Smooth muscle cell of the pulmonary artery (primary cell): ENCODE data around the gene SULT1B1. TPM values are rescaled to one million over a fixed set of nuclear protein-coding genes. Genes with fewer than 3 reads are reported as not detected.

Experiments used
- total RNA-seq: library from RNA; depleted of rRNA; stranded (reverse); fragments of >200 nt; gene quantifications from 2 replicates; pipeline ENCODE4 v1.2.3, GENCODE V29; 2014

SULT1B1 gene
- 1.5 and 3.2 TPM in 2 replicates for total RNA-seq

GRCh38 chr4:69760455-69760854 lies at the start of gene SULT1B1:
SULT1B1 (minus strand) TSS chr4:69760620; CDS start chr4:69755217, 5,403 bp downstream.

Other genes starting within 250 kb of the SULT1B1 start
- gene UGT2A2, start 121.0 kb downstream of the SULT1B1 start, total RNA-seq: not detected in 2 replicates
- not detected in 2 replicates for gene UGT2A1, start 107.4 kb downstream of the SULT1B1 start, total RNA-seq
- gene SULT1E1, start 99.5 kb upstream of the SULT1B1 start, total RNA-seq: 10.7 and 17.8 TPM in 2 replicates
- gene CSN1S1, start 170.4 kb upstream of the SULT1B1 start, total RNA-seq: not detected in 2 replicates
- gene CSN2, start 205.1 kb upstream of the SULT1B1 start, total RNA-seq: not detected in 2 replicates
- gene STATH, start 235.3 kb upstream of the SULT1B1 start, total RNA-seq: not detected in 2 replicates